ENCODE data around the gene LIPG.

Gene LIPG

GRCh38 chr18:49529596-49529995 is 32.3 kb upstream of the LIPG start:
- TF ChIP-seq, protein P1, sequence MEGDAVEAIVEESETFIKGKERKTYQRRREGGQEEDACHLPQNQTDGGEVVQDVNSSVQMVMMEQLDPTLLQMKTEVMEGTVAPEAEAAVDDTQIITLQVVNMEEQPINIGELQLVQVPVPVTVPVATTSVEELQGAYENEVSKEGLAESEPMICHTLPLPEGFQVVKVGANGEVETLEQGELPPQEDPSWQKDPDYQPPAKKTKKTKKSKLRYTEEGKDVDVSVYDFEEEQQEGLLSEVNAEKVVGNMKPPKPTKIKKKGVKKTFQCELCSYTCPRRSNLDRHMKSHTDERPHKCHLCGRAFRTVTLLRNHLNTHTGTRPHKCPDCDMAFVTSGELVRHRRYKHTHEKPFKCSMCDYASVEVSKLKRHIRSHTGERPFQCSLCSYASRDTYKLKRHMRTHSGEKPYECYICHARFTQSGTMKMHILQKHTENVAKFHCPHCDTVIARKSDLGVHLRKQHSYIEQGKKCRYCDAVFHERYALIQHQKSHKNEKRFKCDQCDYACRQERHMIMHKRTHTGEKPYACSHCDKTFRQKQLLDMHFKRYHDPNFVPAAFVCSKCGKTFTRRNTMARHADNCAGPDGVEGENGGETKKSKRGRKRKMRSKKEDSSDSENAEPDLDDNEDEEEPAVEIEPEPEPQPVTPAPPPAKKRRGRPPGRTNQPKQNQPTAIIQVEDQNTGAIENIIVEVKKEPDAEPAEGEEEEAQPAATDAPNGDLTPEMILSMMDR (conservative IDR thresholded peaks at IDR 0.05; ENCODE audit: low read depth, low read length): no peak
- no peak for DNase-seq (ENCODE audit: low read depth)
- no peak overlapping the region for H3K4me3 ChIP-seq (ENCODE audit: low read length)

DNA sequence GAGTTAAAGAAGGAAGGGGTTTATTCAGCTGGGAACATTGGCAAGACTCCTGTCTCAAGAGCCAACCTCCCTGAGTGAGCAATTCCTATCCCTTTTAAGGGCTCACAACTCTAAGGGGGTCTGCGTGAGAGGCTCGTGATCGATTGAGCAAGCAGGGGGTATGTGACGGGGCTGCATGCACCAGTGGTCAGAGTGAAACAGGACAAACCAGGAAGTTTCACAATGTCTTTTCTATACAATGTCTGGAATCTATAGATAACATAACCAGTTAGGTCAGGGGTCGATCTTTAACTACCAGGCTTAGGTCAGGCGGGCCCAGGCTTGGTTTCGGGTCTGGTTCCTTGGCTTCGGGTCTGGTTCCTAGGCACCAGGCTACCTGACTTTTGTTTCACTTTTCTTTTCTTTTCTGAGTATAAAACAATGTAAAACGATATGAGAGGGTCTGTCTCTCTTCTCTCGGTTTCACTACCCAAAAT is 30.1 kb upstream of the LIPG start:
- DNase-seq (ENCODE audit: low read depth): no peak
- TF ChIP-seq, protein P1 (conservative IDR thresholded peaks at IDR 0.05; ENCODE audit: low read depth, low read length): no peak
- H3K4me3 ChIP-seq (ENCODE audit: low read length): no peak overlapping the region

DNA sequence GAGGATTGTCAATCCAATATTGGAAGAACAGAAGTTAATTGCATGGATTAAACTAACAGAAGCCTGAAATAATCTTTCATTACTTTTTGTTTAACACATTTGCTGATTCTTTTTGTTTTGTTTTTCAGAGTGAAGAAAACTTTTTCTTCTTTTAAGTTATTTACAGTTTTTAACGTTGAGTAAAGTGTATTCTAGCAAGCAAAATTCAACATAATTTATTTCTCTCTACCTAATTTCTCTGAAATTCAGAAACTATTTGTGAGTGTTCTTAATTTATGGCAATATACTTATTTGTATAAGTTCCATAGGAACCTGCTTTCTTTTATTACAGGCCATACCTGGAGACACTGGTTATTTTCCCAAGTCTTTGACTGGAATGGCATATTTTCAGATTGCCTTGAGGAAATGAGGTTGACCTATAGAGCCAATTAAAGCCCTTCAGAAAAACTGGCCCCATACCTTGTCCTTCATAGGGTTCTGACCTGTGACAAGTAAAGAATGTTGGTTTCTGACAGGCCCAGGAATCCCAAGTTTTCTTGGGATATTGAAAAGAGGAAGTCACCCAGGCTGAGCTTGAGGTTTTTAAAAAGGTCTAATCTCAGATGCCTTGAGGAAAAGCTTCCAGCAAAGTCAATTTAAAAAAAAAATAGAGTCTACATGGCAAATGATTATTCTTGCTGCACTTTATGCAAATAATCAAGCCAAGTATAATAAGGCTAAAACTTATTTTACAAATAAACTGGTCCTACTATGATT is 26.8 kb upstream of the LIPG start:
- no peak overlapping the region for H3K4me3 ChIP-seq (ENCODE audit: low read length)
- TF ChIP-seq, protein P1 (conservative IDR thresholded peaks at IDR 0.05; ENCODE audit: low read depth, low read length): no peak
- DNase-seq (ENCODE audit: low read depth): no peak

DNA sequence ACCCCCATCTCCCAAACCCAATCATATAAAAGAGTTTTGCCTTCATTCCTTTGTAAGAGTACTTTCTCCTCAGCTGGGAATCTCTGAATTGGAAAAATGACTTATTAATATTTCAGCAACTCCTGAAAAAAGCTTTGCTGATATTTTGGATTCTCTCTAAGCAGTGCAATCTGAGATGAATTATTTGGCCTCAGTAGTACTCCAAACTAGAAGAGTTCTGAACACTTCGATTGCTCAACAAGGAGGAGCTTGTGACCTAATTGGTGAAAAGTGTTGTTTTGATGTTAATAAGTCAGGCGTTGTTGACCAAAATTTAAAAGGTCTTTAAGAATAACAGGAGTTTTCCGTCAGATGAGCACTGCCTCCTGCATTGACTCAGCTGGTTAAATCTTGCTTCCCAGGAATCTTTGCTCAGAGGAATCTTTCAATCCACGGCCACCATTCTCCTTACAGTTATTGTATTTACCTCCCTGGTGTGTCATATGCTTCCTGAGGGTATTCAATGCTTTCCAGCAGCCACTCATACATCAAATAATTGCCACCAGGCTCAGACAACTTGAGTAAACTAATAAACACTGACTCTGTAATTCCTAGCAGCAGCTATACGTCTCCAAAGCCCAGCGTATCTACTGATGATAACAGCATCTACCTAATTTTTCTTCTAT is 24.5 kb upstream of the LIPG start:
- no peak overlapping the region for H3K4me3 ChIP-seq (ENCODE audit: low read length)
- TF ChIP-seq, protein P1 (conservative IDR thresholded peaks at IDR 0.05; ENCODE audit: low read depth, low read length): no peak
- no peak for DNase-seq (ENCODE audit: low read depth)

DNA sequence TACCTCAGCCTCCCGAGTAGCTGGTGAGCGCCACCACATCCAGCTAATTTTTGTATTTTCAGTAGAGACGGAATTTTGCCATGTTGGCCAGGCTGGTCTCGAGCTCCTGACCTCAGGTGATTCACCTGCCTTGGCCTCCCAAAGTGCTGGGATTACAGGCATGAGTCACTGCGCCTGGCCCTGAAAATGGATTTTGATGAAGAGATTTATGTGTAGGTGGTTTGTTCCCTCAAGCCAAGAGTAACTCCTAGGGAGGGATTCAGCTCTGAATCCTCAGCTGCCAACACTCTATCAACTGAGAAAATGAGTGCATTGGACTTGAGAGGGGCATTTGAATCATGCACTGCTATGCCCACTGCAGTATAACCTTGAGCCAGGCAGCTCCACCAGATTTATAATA is 17.5 kb upstream of the LIPG start:
- H3K4me3 ChIP-seq (ENCODE audit: low read length): no peak overlapping the region
- TF ChIP-seq, protein P1 (conservative IDR thresholded peaks at IDR 0.05; ENCODE audit: low read depth, low read length): no peak
- DNase-seq (ENCODE audit: low read depth): no peak

GRCh38 chr18:49546278-49546677 is 15.6 kb upstream of the LIPG start:
- H3K4me3 ChIP-seq (ENCODE audit: low read length): no peak overlapping the region
- no peak for DNase-seq (ENCODE audit: low read depth)
- TF ChIP-seq, protein P1 (conservative IDR thresholded peaks at IDR 0.05; ENCODE audit: low read depth, low read length): no peak

All from retinal pigment epithelial cell (primary cell).